HL-60 (cell line): ENCODE measurements around the gene IRX2.

Experiments used
- DNase-seq, 2 experiments: peaks; one replicate each; pipeline ENCODE4 v3.0.0-alpha.2; 2010 to 2020; ENCODE audit warnings: low read depth in 1 of 2, low spot score in 1 of 2
- H3K27ac ChIP-seq: fragments of 250-450 bp; sonication (Bioruptor Pico); replicated peaks from 2 replicates; pipeline ENCODE4 v1.5.1; 2020; ENCODE audit warnings: mild to moderate bottlenecking, moderate library complexity
- H3K27me3 ChIP-seq: fragments of 250-450 bp; sonication (Bioruptor Pico); 2 replicates; pipeline ENCODE4 v1.5.1; 2021; ENCODE audit warnings: mild to moderate bottlenecking, moderate library complexity; ENCODE audit not compliant: insufficient read depth, poor library complexity, severe bottlenecking
- H3K4me3 ChIP-seq: replicated peaks from 2 replicates; pipeline ENCODE4 v1.5.1; 2011; ENCODE audit warnings: mild to moderate bottlenecking, control low read depth, low read length; ENCODE audit not compliant: insufficient read depth
- GABPA ChIP-seq: IDR thresholded peaks from 2 replicates; pipeline ENCODE4 v1.6.1; 2012; ENCODE audit warnings: low read depth
- POLR2AphosphoS5 ChIP-seq: IDR thresholded peaks from 2 replicates; pipeline ENCODE4 v1.6.1; 2012; ENCODE audit warnings: low read depth
- SPI1 ChIP-seq: IDR thresholded peaks from 2 replicates; pipeline ENCODE4 v1.6.1; 2012; ENCODE audit warnings: low read depth, mild to moderate bottlenecking, borderline replicate concordance
- TF ChIP-seq, protein P1 (sequence below): IDR thresholded peaks from one replicate; pipeline ENCODE4 v1.5.1; 2011; ENCODE audit warnings: low read length, control low read depth, inconsistent platforms; ENCODE audit not compliant: insufficient read depth
- TF ChIP-seq, protein P2 (sequence below): IDR thresholded peaks from 2 replicates; pipeline ENCODE4 v1.6.1; 2012; ENCODE audit warnings: low read depth; ENCODE audit not compliant: insufficient replicate concordance

IRX2 gene

DNA sequence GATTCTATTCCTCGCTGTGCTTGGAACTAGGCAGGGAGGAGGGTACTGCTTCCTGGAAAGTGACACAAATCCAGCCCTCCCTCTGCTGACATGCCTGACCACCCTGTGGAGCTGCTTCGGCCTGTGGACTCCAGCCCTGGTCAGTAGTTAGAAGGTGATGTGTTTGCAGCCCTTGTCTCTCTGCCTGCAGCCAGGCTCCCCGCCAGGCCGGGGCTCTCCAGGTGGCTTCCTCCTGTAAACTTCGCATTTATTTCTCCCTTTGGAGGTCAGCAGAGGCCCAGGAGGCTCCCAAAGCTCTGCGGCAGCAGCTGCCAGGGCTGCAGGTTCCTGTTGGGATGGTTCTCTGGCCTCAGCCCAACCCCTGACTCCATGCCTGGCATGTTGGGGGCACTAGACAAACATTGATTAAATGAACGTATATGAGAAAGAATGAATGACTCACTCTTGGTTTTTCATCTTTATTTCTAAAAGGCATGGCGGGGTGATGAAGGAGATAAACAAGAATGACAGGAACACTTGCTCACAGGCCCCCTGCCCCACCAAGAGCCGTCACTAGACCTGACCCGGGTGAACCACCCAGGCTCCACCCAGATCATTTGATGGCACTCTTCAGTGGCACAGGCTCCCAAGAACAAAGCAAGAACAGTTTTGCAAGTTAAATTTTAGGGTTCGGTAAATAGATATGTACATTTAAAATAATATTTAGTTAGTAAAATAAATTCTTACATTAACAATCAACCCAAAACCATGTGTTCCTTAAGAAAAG lies 8.4 kb upstream of the IRX2 start:
- H3K27me3 ChIP-seq, result peaks cover 24% of the 10 kb centered on the region
- DNase-seq, result no peak
- H3K4me3 ChIP-seq, result no peak overlapping the region
- no peak overlapping the region for H3K27ac ChIP-seq
- no peak for TF ChIP-seq POLR2AphosphoS5
- TF ChIP-seq, protein P1, sequence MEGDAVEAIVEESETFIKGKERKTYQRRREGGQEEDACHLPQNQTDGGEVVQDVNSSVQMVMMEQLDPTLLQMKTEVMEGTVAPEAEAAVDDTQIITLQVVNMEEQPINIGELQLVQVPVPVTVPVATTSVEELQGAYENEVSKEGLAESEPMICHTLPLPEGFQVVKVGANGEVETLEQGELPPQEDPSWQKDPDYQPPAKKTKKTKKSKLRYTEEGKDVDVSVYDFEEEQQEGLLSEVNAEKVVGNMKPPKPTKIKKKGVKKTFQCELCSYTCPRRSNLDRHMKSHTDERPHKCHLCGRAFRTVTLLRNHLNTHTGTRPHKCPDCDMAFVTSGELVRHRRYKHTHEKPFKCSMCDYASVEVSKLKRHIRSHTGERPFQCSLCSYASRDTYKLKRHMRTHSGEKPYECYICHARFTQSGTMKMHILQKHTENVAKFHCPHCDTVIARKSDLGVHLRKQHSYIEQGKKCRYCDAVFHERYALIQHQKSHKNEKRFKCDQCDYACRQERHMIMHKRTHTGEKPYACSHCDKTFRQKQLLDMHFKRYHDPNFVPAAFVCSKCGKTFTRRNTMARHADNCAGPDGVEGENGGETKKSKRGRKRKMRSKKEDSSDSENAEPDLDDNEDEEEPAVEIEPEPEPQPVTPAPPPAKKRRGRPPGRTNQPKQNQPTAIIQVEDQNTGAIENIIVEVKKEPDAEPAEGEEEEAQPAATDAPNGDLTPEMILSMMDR, result no peak
- no peak for TF ChIP-seq GABPA
- TF ChIP-seq, protein P2, sequence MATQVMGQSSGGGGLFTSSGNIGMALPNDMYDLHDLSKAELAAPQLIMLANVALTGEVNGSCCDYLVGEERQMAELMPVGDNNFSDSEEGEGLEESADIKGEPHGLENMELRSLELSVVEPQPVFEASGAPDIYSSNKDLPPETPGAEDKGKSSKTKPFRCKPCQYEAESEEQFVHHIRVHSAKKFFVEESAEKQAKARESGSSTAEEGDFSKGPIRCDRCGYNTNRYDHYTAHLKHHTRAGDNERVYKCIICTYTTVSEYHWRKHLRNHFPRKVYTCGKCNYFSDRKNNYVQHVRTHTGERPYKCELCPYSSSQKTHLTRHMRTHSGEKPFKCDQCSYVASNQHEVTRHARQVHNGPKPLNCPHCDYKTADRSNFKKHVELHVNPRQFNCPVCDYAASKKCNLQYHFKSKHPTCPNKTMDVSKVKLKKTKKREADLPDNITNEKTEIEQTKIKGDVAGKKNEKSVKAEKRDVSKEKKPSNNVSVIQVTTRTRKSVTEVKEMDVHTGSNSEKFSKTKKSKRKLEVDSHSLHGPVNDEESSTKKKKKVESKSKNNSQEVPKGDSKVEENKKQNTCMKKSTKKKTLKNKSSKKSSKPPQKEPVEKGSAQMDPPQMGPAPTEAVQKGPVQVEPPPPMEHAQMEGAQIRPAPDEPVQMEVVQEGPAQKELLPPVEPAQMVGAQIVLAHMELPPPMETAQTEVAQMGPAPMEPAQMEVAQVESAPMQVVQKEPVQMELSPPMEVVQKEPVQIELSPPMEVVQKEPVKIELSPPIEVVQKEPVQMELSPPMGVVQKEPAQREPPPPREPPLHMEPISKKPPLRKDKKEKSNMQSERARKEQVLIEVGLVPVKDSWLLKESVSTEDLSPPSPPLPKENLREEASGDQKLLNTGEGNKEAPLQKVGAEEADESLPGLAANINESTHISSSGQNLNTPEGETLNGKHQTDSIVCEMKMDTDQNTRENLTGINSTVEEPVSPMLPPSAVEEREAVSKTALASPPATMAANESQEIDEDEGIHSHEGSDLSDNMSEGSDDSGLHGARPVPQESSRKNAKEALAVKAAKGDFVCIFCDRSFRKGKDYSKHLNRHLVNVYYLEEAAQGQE, result no peak
- no peak for TF ChIP-seq SPI1

DNA sequence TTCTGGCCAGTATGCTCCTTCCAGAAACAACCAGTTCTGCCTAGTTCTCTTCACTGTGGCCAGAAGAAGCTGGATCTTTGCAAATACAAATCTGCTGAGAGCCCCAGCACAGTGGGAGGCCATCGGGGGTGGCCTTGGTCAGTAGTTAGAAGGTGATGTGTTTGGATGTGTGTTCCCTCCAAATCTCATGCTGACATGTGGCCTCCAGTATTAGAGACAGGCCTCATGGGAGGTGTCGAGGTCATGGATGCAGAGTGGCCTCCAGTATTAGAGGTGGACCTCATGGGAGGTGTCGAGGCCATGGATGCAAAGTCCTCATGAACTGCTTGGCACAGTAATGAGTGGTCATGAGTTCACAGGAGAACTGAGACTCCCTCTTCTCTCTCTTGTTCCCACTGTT lies 7.6 kb upstream of the IRX2 start:
- no peak overlapping the region for H3K4me3 ChIP-seq
- no peak for DNase-seq
- H3K27me3 ChIP-seq, result peaks cover 29% of the 10 kb centered on the region
- TF ChIP-seq, protein P2, result no peak
- TF ChIP-seq, protein P1, result no peak
- H3K27ac ChIP-seq, result no peak overlapping the region

DNA sequence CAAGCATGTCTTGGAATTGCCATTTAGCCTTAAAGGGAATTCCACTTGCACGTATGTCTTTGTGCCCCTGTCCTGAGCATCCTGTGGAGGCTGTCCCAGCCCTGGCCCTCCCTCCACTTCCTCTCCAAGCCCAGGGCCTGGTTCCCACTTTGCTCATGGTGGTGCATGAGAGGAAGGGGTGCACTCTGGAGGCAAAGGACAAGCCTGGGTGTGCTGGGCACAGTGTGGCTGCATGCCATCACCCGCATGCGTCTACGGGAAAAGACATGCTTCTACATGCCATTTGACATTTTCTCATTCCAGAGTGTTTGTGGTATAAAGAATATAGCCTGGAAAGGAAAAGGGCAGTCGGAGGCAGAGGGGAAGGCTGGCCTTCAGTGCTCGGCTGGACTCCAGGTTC lies 7.2 kb upstream of the IRX2 start:
- Histone ChIP-seq H3K27ac (no peak overlapping the region), H3K27me3 (peaks cover 30% of the 10 kb centered on the region), H3K4me3 (no peak overlapping the region)
- no peak for DNase-seq
- TF ChIP-seq, protein P1, result no peak
- TF ChIP-seq, protein P2, result no peak
- TF ChIP-seq GABPA (no peak), POLR2AphosphoS5 (no peak), SPI1 (no peak)
